ENCODE data around the gene RELN.

DNA sequence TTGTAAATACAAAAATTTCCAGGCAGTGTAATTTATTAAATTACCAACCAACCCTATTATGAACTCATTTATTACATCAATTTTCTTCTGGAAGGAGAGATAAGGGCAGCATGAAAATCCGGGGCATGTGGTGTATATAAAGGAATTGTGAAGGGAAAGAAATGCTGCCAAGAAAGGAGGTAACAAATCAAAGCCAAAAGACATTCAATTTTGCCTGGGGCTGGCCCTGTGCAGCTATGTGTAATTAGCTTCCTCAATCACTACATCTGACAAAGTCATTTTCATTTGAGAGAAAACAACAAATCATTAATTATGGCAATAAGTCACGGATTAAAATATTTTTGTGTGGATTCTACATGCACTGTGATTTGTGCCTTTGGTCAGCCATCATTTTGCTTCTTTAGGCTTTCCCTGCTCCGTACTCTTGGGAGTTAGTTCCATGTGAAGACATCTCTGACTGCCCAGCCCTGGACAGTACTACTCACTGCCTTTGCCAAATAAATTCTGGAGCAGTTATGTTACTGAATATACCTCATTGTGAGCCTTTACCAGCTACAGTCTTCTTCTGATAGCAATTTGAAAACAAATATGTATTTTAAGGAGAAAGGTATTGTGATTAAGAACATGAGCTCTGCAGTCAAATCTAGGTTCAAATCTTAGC is 191.7 kb downstream of the RELN start:
- TF ChIP-seq, protein P1, sequence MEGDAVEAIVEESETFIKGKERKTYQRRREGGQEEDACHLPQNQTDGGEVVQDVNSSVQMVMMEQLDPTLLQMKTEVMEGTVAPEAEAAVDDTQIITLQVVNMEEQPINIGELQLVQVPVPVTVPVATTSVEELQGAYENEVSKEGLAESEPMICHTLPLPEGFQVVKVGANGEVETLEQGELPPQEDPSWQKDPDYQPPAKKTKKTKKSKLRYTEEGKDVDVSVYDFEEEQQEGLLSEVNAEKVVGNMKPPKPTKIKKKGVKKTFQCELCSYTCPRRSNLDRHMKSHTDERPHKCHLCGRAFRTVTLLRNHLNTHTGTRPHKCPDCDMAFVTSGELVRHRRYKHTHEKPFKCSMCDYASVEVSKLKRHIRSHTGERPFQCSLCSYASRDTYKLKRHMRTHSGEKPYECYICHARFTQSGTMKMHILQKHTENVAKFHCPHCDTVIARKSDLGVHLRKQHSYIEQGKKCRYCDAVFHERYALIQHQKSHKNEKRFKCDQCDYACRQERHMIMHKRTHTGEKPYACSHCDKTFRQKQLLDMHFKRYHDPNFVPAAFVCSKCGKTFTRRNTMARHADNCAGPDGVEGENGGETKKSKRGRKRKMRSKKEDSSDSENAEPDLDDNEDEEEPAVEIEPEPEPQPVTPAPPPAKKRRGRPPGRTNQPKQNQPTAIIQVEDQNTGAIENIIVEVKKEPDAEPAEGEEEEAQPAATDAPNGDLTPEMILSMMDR (IDR thresholded peaks at IDR 0.05), result no peak
- no peak for TF ChIP-seq POLR2A (IDR thresholded peaks at IDR 0.05)

Measured in heart left ventricle (tissue), 13 donors.